HEK293T (cell line): ENCODE results near the gene HTR7.

Source experiments
- CTCF ChIA-PET: fragments of 350-600 bp; formaldehyde crosslinking; extraction: SDS; loops from one replicate; lab custom pipeline; 2021; ENCODE audit warnings: antibody characterized with exemption, inconsistent platforms; lab: Yijun Ruan, JAX
- POLR2A ChIA-PET: fragments of 350-600 bp; formaldehyde crosslinking; extraction: SDS; loops from one replicate; lab custom pipeline; 2020; ENCODE audit warnings: antibody characterized with exemption, inconsistent platforms; lab: Yijun Ruan, JAX
- DNase-seq: peaks from one replicate; pipeline ENCODE4 v3.0.0; 2012; ENCODE audit warnings: mixed read lengths; ENCODE audit errors: extremely low spot score
- ARNT ChIP-seq: fragments of 450-650 bp; IDR thresholded peaks from 2 replicates; pipeline ENCODE4 v1.6.1; 2017; ENCODE audit warnings: mild to moderate bottlenecking
- BHLHE40 ChIP-seq: fragments of 450-650 bp; IDR thresholded peaks from 2 replicates; pipeline ENCODE4 v1.6.1; 2016; ENCODE audit warnings: mild to moderate bottlenecking, moderate library complexity, borderline replicate concordance
- CTBP1 ChIP-seq: fragments of 450-650 bp; IDR thresholded peaks from 2 replicates; pipeline ENCODE4 v1.6.1; 2016; ENCODE audit warnings: borderline replicate concordance
- ELF4 ChIP-seq: fragments of 450-650 bp; IDR thresholded peaks from 2 replicates; pipeline ENCODE4 v1.6.1; 2017; ENCODE audit warnings: antibody characterized with exemption
- FOXA1 ChIP-seq: fragments of 450-650 bp; IDR thresholded peaks from 2 replicates; pipeline ENCODE4 v1.6.1; 2016; ENCODE audit warnings: mild to moderate bottlenecking
- FOXK2 ChIP-seq: fragments of 450-650 bp; IDR thresholded peaks from 2 replicates; pipeline ENCODE4 v1.6.1; 2016; ENCODE audit warnings: mild to moderate bottlenecking
- FOXM1 ChIP-seq: fragments of 450-650 bp; IDR thresholded peaks from 2 replicates; pipeline ENCODE4 v1.6.1; 2017; ENCODE audit warnings: mild to moderate bottlenecking, borderline replicate concordance
- HDGF ChIP-seq: fragments of 450-650 bp; IDR thresholded peaks from 2 replicates; pipeline ENCODE4 v1.6.1; 2017; ENCODE audit warnings: antibody characterized with exemption, borderline replicate concordance
- L3MBTL2 ChIP-seq: fragments of 450-650 bp; conservative IDR thresholded peaks from 2 replicates; pipeline ENCODE4 v1.6.1; 2016; ENCODE audit warnings: mild to moderate bottlenecking
- LEF1 ChIP-seq: fragments of 450-650 bp; IDR thresholded peaks from 2 replicates; pipeline ENCODE4 v1.6.1; 2017; ENCODE audit warnings: mild to moderate bottlenecking, borderline replicate concordance
- NFRKB ChIP-seq: fragments of 450-650 bp; IDR thresholded peaks from 2 replicates; pipeline ENCODE4 v1.6.1; 2016; ENCODE audit warnings: mild to moderate bottlenecking, moderate library complexity
- PKNOX1 ChIP-seq: fragments of 450-650 bp; IDR thresholded peaks from 2 replicates; pipeline ENCODE4 v1.6.1; 2016
- SP1 ChIP-seq: fragments of 450-650 bp; IDR thresholded peaks from 2 replicates; pipeline ENCODE4 v1.6.1; 2017
- SUZ12 ChIP-seq: fragments of 450-650 bp; IDR thresholded peaks from 2 replicates; pipeline ENCODE4 v1.6.1; 2016; ENCODE audit warnings: mild to moderate bottlenecking
- TARDBP ChIP-seq: fragments of 450-650 bp; IDR thresholded peaks from 2 replicates; pipeline ENCODE4 v1.6.1; 2016
- ZNF384 ChIP-seq: fragments of 450-650 bp; IDR thresholded peaks from 2 replicates; pipeline ENCODE4 v1.6.1; 2016

HTR7 gene

DNA sequence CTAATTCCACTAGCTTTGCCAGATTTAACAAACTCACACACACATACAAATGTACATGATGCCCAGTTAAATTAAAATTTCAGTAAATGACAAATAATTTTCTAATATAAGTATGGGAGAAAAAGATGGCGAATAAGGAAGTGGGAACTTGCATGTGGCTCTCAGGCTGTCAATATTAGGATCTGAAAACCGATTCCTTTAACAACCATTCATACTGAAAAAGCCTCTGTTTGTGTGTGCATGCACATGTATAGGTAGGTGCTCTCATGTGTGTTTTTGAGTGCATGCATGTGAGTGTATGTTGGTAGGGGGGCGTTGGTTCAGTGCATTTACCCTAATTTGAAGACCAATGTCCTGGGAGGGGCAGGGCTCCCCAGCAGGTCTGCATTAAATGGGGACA, 125.3 kb downstream of the HTR7 start:
- TF ChIP-seq BHLHE40: no peak
- no peak for TF ChIP-seq SUZ12
- no peak for TF ChIP-seq FOXA1
- no peak for TF ChIP-seq TARDBP
- ChIA-PET POLR2A (no interaction called here), CTCF (no interaction called here)
- DNase-seq: no peak

DNA sequence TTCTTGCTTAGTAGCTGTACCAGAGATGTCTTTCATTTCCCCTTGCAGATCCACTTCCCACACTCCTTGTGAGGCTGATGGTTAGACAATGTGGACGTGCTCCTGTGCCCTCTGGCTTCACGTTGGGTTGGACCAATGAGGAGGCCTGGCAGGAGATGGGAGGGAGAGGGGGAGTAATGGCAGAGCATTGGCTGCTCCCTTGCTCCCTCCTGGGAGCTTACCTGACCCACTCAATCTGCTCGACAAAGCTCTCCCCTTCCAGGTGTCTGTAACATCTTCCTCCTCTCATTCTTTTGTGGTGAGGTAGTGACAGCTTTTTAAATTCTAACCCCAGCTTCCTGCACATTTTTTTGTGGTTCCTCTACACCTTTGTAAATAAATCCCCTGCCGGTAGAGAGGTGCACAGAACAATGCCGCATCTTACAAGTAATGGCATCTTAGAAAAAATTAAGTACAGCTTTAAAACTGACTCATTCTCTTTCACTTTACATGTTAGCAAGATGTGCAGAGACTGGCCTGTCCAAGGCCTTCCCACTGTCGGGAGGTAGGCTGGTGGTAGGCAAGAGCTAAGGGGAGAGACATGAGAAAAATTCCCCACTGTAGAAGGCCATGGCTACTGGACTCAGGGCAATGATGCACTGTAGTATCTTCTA, 134.3 kb downstream of the HTR7 start:
- TF ChIP-seq BHLHE40 (no peak), HDGF (no peak), ARNT (no peak), CTBP1 (no peak), ELF4 (no peak), LEF1 (no peak), ZNF384 (no peak), NFRKB (no peak), SP1 (no peak), L3MBTL2 (no peak), FOXA1 (no peak), FOXK2 (no peak), SUZ12 (no peak)
- POLR2A ChIA-PET: no interaction called here
- no peak for DNase-seq
- CTCF ChIA-PET: no interaction called here

- TF ChIP-seq L3MBTL2 (no peak), NFRKB (no peak), FOXA1 (no peak), SUZ12 (no peak), BHLHE40 (no peak), FOXK2 (no peak), ZNF384 (no peak), TARDBP (no peak), LEF1 (no peak), CTBP1 (no peak), HDGF (no peak), SP1 (no peak), ELF4 (no peak), FOXM1 (no peak), ARNT (no peak), PKNOX1 (no peak)
- CTCF ChIA-PET: no interaction called here
- no peak for DNase-seq
- POLR2A ChIA-PET: no interaction called here
These were observed 135.0 kb downstream of the HTR7 start for GRCh38 chr10:90722832-90723231.

- DNase-seq: no peak
- ChIA-PET CTCF (interaction anchor here (0.6 kb wide), 1 partner anchor 30 kb away, joined by 3 read pairs; no protein-coding TSS in a partner anchor), POLR2A (no interaction called here)
- no peak for TF ChIP-seq HDGF
These were observed 139.7 kb downstream of the HTR7 start for GRCh38 chr10:90718182-90718581.

DNA sequence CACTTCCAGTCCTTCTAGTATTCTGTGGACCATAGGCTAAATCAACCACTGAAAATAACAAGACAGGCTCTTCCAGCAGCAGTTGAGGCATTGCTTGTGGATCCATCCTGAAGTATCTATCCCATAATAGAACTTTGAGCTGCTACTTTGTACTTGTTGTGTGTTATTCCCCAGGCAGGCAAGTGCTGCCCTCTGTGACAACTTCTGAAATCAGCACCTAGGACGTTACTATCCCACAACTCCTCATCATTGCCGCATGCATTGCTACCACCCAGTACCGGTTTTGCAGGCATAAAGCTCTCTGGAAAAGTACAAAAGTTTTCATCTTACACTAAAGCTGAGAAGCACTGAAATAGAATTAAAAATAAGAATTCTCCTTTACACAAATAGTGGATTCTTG, 145.3 kb downstream of the HTR7 start:
- CTCF ChIA-PET: no interaction called here
- POLR2A ChIA-PET: no interaction called here
- DNase-seq: no peak
- no peak for TF ChIP-seq ELF4
- TF ChIP-seq FOXA1: no peak
- no peak for TF ChIP-seq BHLHE40
- no peak for TF ChIP-seq ZNF384
- no peak for TF ChIP-seq L3MBTL2
- no peak for TF ChIP-seq NFRKB

GRCh38 chr10:90709727-90710126, 148.1 kb downstream of the HTR7 start:
- DNase-seq: no peak
- CTCF ChIA-PET: no interaction called here
- POLR2A ChIA-PET: no interaction called here
- TF ChIP-seq NFRKB (no peak), FOXK2 (no peak), L3MBTL2 (no peak), TARDBP (no peak), BHLHE40 (no peak), SUZ12 (no peak), ELF4 (no peak), ZNF384 (no peak), HDGF (no peak), FOXA1 (no peak), SP1 (no peak), PKNOX1 (no peak)

DNA sequence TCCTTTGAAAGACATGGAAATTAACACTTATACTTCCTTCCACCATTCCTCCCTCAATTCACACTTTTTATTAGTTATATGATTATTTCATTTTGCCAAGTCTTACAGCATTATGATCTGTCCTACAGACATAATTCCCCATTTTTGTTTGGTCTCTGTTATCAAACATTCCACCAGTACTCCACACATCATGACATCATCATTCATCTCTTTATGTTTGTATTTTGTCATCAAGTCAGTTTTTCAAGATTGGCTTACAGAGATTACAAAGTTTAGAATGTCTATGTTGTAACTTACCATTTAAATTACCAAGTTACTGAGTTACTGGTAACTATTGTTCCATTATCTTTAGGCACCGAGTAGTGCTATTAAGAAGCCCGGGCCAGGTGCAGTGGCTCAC, 150.2 kb downstream of the HTR7 start:
- no peak for TF ChIP-seq NFRKB
- no peak for TF ChIP-seq FOXK2
- no peak for TF ChIP-seq SP1
- no peak for TF ChIP-seq TARDBP
- TF ChIP-seq L3MBTL2: no peak
- TF ChIP-seq PKNOX1: no peak
- no peak for TF ChIP-seq ELF4
- no peak for TF ChIP-seq SUZ12
- TF ChIP-seq FOXM1: no peak
- no peak for TF ChIP-seq FOXA1
- no peak for TF ChIP-seq HDGF
- TF ChIP-seq CTBP1: no peak
- TF ChIP-seq LEF1: no peak
- no peak for TF ChIP-seq ZNF384
- no peak for TF ChIP-seq ARNT
- TF ChIP-seq BHLHE40: no peak
- no peak for DNase-seq
- ChIA-PET POLR2A (no interaction called here), CTCF (no interaction called here)
